GM23338 (cell line): ENCODE results near the gene KIF9. TPM values are rescaled to one million over a fixed set of nuclear protein-coding genes. Genes with fewer than 3 reads are reported as not detected.

Experiments
- ATAC-seq: fragments of 200-7000 bp; cut with Tn5 transposase; 3 replicates; pipeline ENCODE4 v1.9.1; 2020
- DNase-seq: peaks from one replicate; pipeline ENCODE4 v3.0.0-alpha.2; 2015; ENCODE audit warnings: low spot score
- H2AFZ ChIP-seq: fragments of 200-600 bp; sonication (generic); 2 replicates; pipeline ENCODE4 v1.8.0; 2016; ENCODE audit warnings: antibody characterized with exemption, mild to moderate bottlenecking, moderate library complexity
- H3F3A ChIP-seq: fragments of 200-600 bp; sonication (generic); replicated peaks from 2 replicates; pipeline ENCODE4 v1.8.0; 2017; ENCODE audit warnings: antibody characterized with exemption, mixed run types, low read depth
- H3K27ac ChIP-seq: fragments of 200-600 bp; sonication (generic); 2 replicates; pipeline ENCODE4 v1.6.1; 2016; ENCODE audit warnings: low read depth
- H3K27me3 ChIP-seq: fragments of 200-600 bp; sonication (generic); 2 replicates; pipeline ENCODE4 v1.8.0; 2016; ENCODE audit warnings: mild to moderate bottlenecking, mixed run types, moderate library complexity; ENCODE audit not compliant: insufficient read depth
- H3K36me3 ChIP-seq: fragments of 200-600 bp; sonication (generic); 2 replicates; pipeline ENCODE4 v1.8.0; 2016; ENCODE audit warnings: mild to moderate bottlenecking; ENCODE audit not compliant: insufficient read depth
- H3K4me1 ChIP-seq: fragments of 200-600 bp; sonication (generic); 2 replicates; pipeline ENCODE4 v1.8.0; 2016; ENCODE audit warnings: mild to moderate bottlenecking, moderate library complexity; ENCODE audit not compliant: insufficient read depth
- H3K4me2 ChIP-seq: fragments of 200-600 bp; sonication (generic); 2 replicates; pipeline ENCODE4 v1.7.1; 2017; ENCODE audit warnings: mixed run types
- H3K4me3 ChIP-seq: fragments of 200-600 bp; sonication (generic); 2 replicates; pipeline ENCODE4 v1.6.1; 2016; ENCODE audit warnings: mixed run types
- H3K79me2 ChIP-seq: fragments of 200-600 bp; sonication (generic); replicated peaks from 2 replicates; pipeline ENCODE4 v1.8.0; 2017; ENCODE audit warnings: mild to moderate bottlenecking; ENCODE audit not compliant: insufficient read depth
- H3K9me2 ChIP-seq: fragments of 200-600 bp; sonication (generic); 2 replicates; pipeline ENCODE4 v1.8.0; 2017; ENCODE audit not compliant: insufficient read depth
- H4K20me1 ChIP-seq: fragments of 200-600 bp; sonication (generic); replicated peaks from 2 replicates; pipeline ENCODE4 v1.8.0; 2017; ENCODE audit warnings: mild to moderate bottlenecking; ENCODE audit not compliant: insufficient read depth
- H3K27ac Mint-ChIP-seq: 2 replicates; pipeline ENCODE4 v1.8.0; 2020; ENCODE audit warnings: inconsistent platforms, mild to moderate bottlenecking, moderate library complexity, mixed read lengths
- H3K27me3 Mint-ChIP-seq: 3 replicates; pipeline ENCODE4 v1.8.0; 2022; ENCODE audit warnings: low read depth, mild to moderate bottlenecking, moderate library complexity, mixed read lengths, inconsistent platforms; ENCODE audit not compliant: insufficient read depth, poor library complexity
- H3K36me3 Mint-ChIP-seq: 3 replicates; pipeline ENCODE4 v1.8.0; 2021; ENCODE audit warnings: low read depth, mild to moderate bottlenecking, inconsistent platforms, moderate library complexity, mixed read lengths
- H3K4me1 Mint-ChIP-seq: 3 replicates; pipeline ENCODE4 v1.8.0; 2020; ENCODE audit warnings: mild to moderate bottlenecking, inconsistent platforms, mixed read lengths
- H3K4me3 Mint-ChIP-seq: 3 replicates; pipeline ENCODE4 v1.8.0; 2021; ENCODE audit warnings: moderate library complexity, mild to moderate bottlenecking, inconsistent platforms, mixed read lengths
- H3K9me3 Mint-ChIP-seq: 3 replicates; pipeline ENCODE4 v1.8.0; 2020; ENCODE audit warnings: moderate library complexity, mild to moderate bottlenecking, inconsistent platforms, mixed read lengths
- CREB1 ChIP-seq: fragments of 250-450 bp; sonication (Bioruptor Pico); IDR thresholded peaks from 2 replicates; pipeline ENCODE4 v1.5.0; 2020; ENCODE audit warnings: low read depth, mild to moderate bottlenecking, moderate library complexity
- ETS1 ChIP-seq: IDR thresholded peaks from 2 replicates; pipeline ENCODE4 v1.6.1; 2016; ENCODE audit warnings: antibody characterized with exemption
- EZH2 ChIP-seq: fragments of 200-600 bp; sonication (generic); IDR thresholded peaks from one replicate; pipeline ENCODE4 v1.8.0; 2017; ENCODE audit warnings: antibody characterized with exemption, mild to moderate bottlenecking, low read depth; ENCODE audit not compliant: unreplicated experiment
- EZH2phosphoT487 ChIP-seq: fragments of 200-600 bp; sonication (generic); IDR thresholded peaks from one replicate; pipeline ENCODE4 v1.8.1; 2018; ENCODE audit warnings: antibody characterized with exemption; ENCODE audit not compliant: unreplicated experiment
- JUNB ChIP-seq: IDR thresholded peaks from one replicate; pipeline ENCODE4 v1.6.1; 2016; ENCODE audit warnings: antibody characterized with exemption; ENCODE audit not compliant: unreplicated experiment
- NANOG ChIP-seq: IDR thresholded peaks from 2 replicates; pipeline ENCODE4 v1.6.1; 2016; ENCODE audit warnings: antibody characterized with exemption, borderline replicate concordance
- POLR2AphosphoS5 ChIP-seq: IDR thresholded peaks from 2 replicates; pipeline ENCODE4 v1.6.1; 2016; ENCODE audit warnings: antibody characterized with exemption, low read depth
- REST ChIP-seq: IDR thresholded peaks from one replicate; pipeline ENCODE4 v1.6.1; 2018; ENCODE audit warnings: antibody characterized with exemption; ENCODE audit not compliant: unreplicated experiment
- ZNF114 ChIP-seq: fragments of 250-450 bp; sonication (Bioruptor Pico); IDR thresholded peaks from 2 replicates; pipeline ENCODE4 v1.5.0; 2020; ENCODE audit warnings: mild to moderate bottlenecking, moderate library complexity
- ZNF331 ChIP-seq: fragments of 250-450 bp; sonication (Bioruptor Pico); IDR thresholded peaks from 2 replicates; pipeline ENCODE4 v1.5.0; 2020; ENCODE audit warnings: low read depth, mild to moderate bottlenecking, moderate library complexity
- polyA plus RNA-seq: library from polyadenylated mRNA; unstranded; fragments of >200 nt; fragmentation: Nextera tagmentation; extraction: Ambion mirVana; gene quantifications from 2 replicates; pipeline ENCODE4 v1.2.1, GENCODE V29; 2016
- total RNA-seq: library from RNA; depleted of rRNA; stranded (reverse); fragments of >200 nt; shearing (Covaris generic); gene quantifications from 2 replicates; pipeline ENCODE4 v1.2.3, GENCODE V29; 2014
- TF ChIP-seq, protein P1 (sequence below): fragments of 250-450 bp; sonication (Bioruptor Pico); IDR thresholded peaks from 2 replicates; pipeline ENCODE4 v1.5.0; 2020; ENCODE audit warnings: mild to moderate bottlenecking, moderate library complexity
- TF ChIP-seq, protein P2 (sequence below), 2 experiments: fragments of 200-600 bp in 1 of 2; sonication (generic) in 1 of 2; conservative IDR thresholded peaks; 2 replicates each; pipeline versions ENCODE4 v1.5.1 to v1.6.1; 2016 to 2017; ENCODE audit warnings: antibody characterized with exemption in 2 of 2, low read depth in 2 of 2, mild to moderate bottlenecking in 2 of 2, moderate library complexity in 1 of 2

Gene KIF9
- total and polyA plus RNA-seq, 2 experiments from 2014 or later, result 12.6 to 14.0 TPM

- Mint-ChIP-seq H3K27me3 (peaks cover 4% of the 10 kb centered on the region), H3K36me3 (no peaks in the 10 kb centered on the region), H3K9me3 (no peaks in the 10 kb centered on the region), H3K27ac (no peak overlapping the region), H3K4me1 (peaks cover 5% of the 10 kb centered on the region; the same call in 2 of the 3 replicates), H3K4me3 (no peak overlapping the region)
- Histone ChIP-seq H3K9me2 (no peaks in the 10 kb centered on the region), H2AFZ (no peak overlapping the region), H3K27me3 (no peaks in the 10 kb centered on the region), H3K4me1 (peaks cover 6% of the 10 kb centered on the region; the same call in 1 of the 2 replicates), H3K4me2 (no peak overlapping the region), H3K27ac (no peak overlapping the region), H3K79me2 (no peaks in the 10 kb centered on the region), H4K20me1 (no peaks in the 10 kb centered on the region), H3F3A (no peaks in the 10 kb centered on the region), H3K36me3 (no peaks in the 10 kb centered on the region), H3K4me3 (no peak overlapping the region)
- TF ChIP-seq CREB1 (CRISPR knock-in tag) (no peak), POLR2AphosphoS5 (no peak), EZH2phosphoT487 (no peak), REST (no peak), ZNF114 (CRISPR knock-in tag) (no peak), EZH2 (no peak), NANOG (no peak), JUNB (no peak), ETS1 (no peak), ZNF331 (CRISPR knock-in tag) (no peak)
- TF ChIP-seq, protein P1, sequence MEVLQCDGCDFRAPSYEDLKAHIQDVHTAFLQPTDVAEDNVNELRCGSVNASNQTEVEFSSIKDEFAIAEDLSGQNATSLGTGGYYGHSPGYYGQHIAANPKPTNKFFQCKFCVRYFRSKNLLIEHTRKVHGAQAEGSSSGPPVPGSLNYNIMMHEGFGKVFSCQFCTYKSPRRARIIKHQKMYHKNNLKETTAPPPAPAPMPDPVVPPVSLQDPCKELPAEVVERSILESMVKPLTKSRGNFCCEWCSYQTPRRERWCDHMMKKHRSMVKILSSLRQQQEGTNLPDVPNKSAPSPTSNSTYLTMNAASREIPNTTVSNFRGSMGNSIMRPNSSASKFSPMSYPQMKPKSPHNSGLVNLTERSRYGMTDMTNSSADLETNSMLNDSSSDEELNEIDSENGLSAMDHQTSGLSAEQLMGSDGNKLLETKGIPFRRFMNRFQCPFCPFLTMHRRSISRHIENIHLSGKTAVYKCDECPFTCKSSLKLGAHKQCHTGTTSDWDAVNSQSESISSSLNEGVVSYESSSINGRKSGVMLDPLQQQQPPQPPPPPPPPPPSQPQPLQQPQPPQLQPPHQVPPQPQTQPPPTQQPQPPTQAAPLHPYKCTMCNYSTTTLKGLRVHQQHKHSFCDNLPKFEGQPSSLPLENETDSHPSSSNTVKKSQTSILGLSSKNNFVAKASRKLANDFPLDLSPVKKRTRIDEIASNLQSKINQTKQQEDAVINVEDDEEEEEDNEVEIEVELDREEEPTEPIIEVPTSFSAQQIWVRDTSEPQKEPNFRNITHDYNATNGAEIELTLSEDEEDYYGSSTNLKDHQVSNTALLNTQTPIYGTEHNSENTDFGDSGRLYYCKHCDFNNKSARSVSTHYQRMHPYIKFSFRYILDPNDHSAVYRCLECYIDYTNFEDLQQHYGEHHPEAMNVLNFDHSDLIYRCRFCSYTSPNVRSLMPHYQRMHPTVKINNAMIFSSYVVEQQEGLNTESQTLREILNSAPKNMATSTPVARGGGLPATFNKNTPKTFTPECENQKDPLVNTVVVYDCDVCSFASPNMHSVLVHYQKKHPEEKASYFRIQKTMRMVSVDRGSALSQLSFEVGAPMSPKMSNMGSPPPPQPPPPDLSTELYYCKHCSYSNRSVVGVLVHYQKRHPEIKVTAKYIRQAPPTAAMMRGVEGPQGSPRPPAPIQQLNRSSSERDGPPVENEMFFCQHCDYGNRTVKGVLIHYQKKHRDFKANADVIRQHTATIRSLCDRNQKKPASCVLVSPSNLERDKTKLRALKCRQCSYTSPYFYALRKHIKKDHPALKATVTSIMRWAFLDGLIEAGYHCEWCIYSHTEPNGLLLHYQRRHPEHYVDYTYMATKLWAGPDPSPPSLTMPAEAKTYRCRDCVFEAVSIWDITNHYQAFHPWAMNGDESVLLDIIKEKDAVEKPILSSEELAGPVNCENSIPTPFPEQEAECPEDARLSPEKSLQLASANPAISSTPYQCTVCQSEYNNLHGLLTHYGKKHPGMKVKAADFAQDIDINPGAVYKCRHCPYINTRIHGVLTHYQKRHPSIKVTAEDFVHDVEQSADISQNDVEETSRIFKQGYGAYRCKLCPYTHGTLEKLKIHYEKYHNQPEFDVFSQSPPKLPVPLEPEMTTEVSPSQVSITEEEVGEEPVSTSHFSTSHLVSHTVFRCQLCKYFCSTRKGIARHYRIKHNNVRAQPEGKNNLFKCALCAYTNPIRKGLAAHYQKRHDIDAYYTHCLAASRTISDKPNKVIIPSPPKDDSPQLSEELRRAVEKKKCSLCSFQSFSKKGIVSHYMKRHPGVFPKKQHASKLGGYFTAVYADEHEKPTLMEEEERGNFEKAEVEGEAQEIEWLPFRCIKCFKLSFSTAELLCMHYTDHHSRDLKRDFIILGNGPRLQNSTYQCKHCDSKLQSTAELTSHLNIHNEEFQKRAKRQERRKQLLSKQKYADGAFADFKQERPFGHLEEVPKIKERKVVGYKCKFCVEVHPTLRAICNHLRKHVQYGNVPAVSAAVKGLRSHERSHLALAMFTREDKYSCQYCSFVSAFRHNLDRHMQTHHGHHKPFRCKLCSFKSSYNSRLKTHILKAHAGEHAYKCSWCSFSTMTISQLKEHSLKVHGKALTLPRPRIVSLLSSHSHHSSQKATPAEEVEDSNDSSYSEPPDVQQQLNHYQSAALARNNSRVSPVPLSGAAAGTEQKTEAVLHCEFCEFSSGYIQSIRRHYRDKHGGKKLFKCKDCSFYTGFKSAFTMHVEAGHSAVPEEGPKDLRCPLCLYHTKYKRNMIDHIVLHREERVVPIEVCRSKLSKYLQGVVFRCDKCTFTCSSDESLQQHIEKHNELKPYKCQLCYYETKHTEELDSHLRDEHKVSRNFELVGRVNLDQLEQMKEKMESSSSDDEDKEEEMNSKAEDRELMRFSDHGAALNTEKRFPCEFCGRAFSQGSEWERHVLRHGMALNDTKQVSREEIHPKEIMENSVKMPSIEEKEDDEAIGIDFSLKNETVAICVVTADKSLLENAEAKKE, result no peak
- TF ChIP-seq, protein P2, sequence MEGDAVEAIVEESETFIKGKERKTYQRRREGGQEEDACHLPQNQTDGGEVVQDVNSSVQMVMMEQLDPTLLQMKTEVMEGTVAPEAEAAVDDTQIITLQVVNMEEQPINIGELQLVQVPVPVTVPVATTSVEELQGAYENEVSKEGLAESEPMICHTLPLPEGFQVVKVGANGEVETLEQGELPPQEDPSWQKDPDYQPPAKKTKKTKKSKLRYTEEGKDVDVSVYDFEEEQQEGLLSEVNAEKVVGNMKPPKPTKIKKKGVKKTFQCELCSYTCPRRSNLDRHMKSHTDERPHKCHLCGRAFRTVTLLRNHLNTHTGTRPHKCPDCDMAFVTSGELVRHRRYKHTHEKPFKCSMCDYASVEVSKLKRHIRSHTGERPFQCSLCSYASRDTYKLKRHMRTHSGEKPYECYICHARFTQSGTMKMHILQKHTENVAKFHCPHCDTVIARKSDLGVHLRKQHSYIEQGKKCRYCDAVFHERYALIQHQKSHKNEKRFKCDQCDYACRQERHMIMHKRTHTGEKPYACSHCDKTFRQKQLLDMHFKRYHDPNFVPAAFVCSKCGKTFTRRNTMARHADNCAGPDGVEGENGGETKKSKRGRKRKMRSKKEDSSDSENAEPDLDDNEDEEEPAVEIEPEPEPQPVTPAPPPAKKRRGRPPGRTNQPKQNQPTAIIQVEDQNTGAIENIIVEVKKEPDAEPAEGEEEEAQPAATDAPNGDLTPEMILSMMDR (conservative IDR thresholded peaks at IDR 0.05; ENCODE audit: low read depth in 2 of 2), result no peak
- DNase-seq, result no peak
- ATAC-seq, result no peak
These were observed 57.2 kb downstream of the KIF9 start for GRCh38 chr3:47225310-47225906.
